Vagina (tissue), 2 donors: ENCODE results near the gene VWA3B. TPM values are rescaled to one million over a fixed set of nuclear protein-coding genes. Genes with fewer than 3 reads are reported as not detected.

Experiments used
- DNase-seq, 2 donors: peaks; one replicate each; pipeline ENCODE4 v3.0.0-alpha.2; 2017; ENCODE audit errors: extremely low spot score in 2 of 2
- H3K27ac ChIP-seq: fragments of 200-600 bp; sonication (generic); one replicate; pipeline ENCODE4 v1.5.1; 2019
- H3K27me3 ChIP-seq: fragments of 200-600 bp; sonication (generic); one replicate; pipeline ENCODE4 v1.5.1; 2019
- H3K36me3 ChIP-seq, 2 donors: fragments of 200-600 bp; sonication (generic); one replicate each; pipeline ENCODE4 v1.5.1; 2017 to 2019
- H3K4me1 ChIP-seq: fragments of 200-600 bp; sonication (generic); one replicate; pipeline ENCODE4 v1.5.1; 2019
- H3K4me3 ChIP-seq, 2 donors: fragments of 200-600 bp; sonication (generic); 1 replicate in 1 of 2; 2 replicates in 1 of 2; pipeline ENCODE4 v1.5.1; 2016 to 2019
- H3K9me3 ChIP-seq: fragments of 200-600 bp; sonication (generic); one replicate; pipeline ENCODE4 v1.5.1; 2019
- POLR2A ChIP-seq, 2 donors: fragments of 450-650 bp; IDR thresholded peaks; one replicate each; pipeline ENCODE4 v1.6.1; 2017; ENCODE audit warnings: antibody characterized with exemption in 2 of 2, mild to moderate bottlenecking in 2 of 2, moderate library complexity in 2 of 2
- POLR2AphosphoS5 ChIP-seq, 2 donors: sonication (generic); formaldehyde crosslinking; IDR thresholded peaks; one replicate each; pipeline ENCODE4 v1.9.0; 2017; ENCODE audit warnings: antibody characterized with exemption in 2 of 2, mild to moderate bottlenecking in 2 of 2, low read depth in 1 of 2; ENCODE audit not compliant: insufficient read depth in 1 of 2
- intact Hi-C: fragments of 100-400 bp; cut with DNase I; formaldehyde crosslinking; loops from one replicate; pipeline ENCODE4 v1.15.1; 2023
- total RNA-seq: library from RNA; depleted of rRNA; stranded (reverse); fragments of >200 nt; gene quantifications from one replicate; pipeline ENCODE4 v1.2.3, GENCODE V29; 2016
- TF ChIP-seq, protein P1 (sequence below), 3 experiments: fragments of 450-650 bp in 2 of 3; fragments of 200-600 bp in 1 of 3; sonication (generic) in 1 of 3; IDR thresholded peaks; one replicate each; pipeline ENCODE4 v1.5.1; 2017 to 2019; ENCODE audit warnings: antibody characterized with exemption in 3 of 3, mild to moderate bottlenecking in 2 of 3, moderate library complexity in 2 of 3

The VWA3B gene
- total RNA-seq, 1 donor from 2014 or later: not detected

- Histone ChIP-seq H3K27ac (no peak overlapping the region), H3K27me3 (no peaks in the 10 kb centered on the region), H3K4me3 (no peak overlapping the region), H3K36me3 (no peaks in the 10 kb centered on the region), H3K9me3 (no peaks in the 10 kb centered on the region), H3K4me1 (no peaks in the 10 kb centered on the region)
- TF ChIP-seq POLR2AphosphoS5 (IDR thresholded peaks at IDR 0.05; ENCODE audit: insufficient read depth in 1 of 2, low read depth in 1 of 2): no peak
- no peak for TF ChIP-seq POLR2A (IDR thresholded peaks at IDR 0.05)
- TF ChIP-seq, protein P1, sequence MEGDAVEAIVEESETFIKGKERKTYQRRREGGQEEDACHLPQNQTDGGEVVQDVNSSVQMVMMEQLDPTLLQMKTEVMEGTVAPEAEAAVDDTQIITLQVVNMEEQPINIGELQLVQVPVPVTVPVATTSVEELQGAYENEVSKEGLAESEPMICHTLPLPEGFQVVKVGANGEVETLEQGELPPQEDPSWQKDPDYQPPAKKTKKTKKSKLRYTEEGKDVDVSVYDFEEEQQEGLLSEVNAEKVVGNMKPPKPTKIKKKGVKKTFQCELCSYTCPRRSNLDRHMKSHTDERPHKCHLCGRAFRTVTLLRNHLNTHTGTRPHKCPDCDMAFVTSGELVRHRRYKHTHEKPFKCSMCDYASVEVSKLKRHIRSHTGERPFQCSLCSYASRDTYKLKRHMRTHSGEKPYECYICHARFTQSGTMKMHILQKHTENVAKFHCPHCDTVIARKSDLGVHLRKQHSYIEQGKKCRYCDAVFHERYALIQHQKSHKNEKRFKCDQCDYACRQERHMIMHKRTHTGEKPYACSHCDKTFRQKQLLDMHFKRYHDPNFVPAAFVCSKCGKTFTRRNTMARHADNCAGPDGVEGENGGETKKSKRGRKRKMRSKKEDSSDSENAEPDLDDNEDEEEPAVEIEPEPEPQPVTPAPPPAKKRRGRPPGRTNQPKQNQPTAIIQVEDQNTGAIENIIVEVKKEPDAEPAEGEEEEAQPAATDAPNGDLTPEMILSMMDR (IDR thresholded peaks at IDR 0.05): no peak
- intact Hi-C loops: no loop called here
- DNase-seq: no peak
These were observed 28.6 kb upstream of the VWA3B start for GRCh38 chr2:98058191-98058975.

DNA sequence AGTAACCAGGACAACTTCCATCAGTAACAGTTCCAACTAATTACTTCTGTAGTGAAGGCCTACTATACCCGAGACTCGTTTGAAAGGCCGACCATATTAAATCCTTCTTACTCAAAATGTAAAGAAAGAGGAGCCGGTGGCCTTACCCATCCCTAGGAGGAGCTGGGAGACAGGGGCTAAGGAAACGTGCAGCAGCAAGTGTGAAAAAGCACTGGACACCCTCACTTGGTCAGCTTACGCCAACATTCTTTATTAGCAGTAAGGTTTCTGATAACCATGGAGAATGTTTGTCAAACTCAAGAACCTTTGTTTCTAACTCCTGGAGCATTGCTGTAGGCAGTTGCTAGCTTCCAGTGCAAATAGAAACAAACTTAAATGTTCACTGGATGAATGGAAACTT is 26.7 kb upstream of the VWA3B start:
- no peaks in the 10 kb centered on the region for H3K27me3 ChIP-seq
- TF ChIP-seq POLR2A (IDR thresholded peaks at IDR 0.05) (no peak), POLR2AphosphoS5 (IDR thresholded peaks at IDR 0.05; ENCODE audit: insufficient read depth in 1 of 2, low read depth in 1 of 2) (no peak)
- TF ChIP-seq, protein P1 (IDR thresholded peaks at IDR 0.05): no peak
- no peaks in the 10 kb centered on the region for H3K9me3 ChIP-seq
- no peaks in the 10 kb centered on the region for H3K4me1 ChIP-seq
- H3K27ac ChIP-seq: no peak overlapping the region
- intact Hi-C loops: no loop called here
- no peak overlapping the region for H3K4me3 ChIP-seq
- H3K36me3 ChIP-seq: no peaks in the 10 kb centered on the region
- DNase-seq: peak in 1 of 2 donors; percentile 2

DNA sequence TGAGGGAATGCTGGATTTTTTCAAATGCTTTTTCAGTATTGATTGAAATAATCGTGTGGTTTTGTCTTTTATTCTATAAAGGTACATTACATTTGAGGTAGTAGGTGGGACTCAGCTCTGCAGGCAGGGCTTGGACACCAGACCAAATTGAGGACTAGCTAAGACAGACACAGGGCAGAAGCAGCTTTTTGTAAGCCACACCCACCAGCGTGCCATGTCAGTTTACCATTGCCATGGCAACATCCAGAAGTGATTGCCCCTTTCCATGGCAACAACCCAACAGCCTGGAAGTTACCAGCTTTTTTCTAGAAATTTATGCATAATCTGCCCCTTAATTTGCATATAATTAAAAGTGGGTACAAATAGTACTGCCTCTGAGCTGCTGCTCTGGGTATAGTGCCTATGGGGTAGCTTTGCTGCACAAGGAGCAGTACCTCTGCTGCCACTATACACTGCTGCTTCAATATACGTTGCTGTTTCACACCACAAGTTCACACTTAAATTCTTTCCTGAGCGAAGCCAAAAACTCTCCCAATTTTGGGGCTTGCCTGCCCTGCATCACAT is 23.6 kb upstream of the VWA3B start:
- TF ChIP-seq POLR2A (IDR thresholded peaks at IDR 0.05): no peak
- TF ChIP-seq, protein P1 (IDR thresholded peaks at IDR 0.05): no peak
- no peak for TF ChIP-seq POLR2AphosphoS5 (IDR thresholded peaks at IDR 0.05; ENCODE audit: insufficient read depth in 1 of 2, low read depth in 1 of 2)
- Histone ChIP-seq H3K27me3 (no peaks in the 10 kb centered on the region), H3K36me3 (no peaks in the 10 kb centered on the region), H3K4me3 (no peak overlapping the region), H3K27ac (no peak overlapping the region), H3K9me3 (no peaks in the 10 kb centered on the region), H3K4me1 (no peaks in the 10 kb centered on the region)
- intact Hi-C loops: no loop called here
- DNase-seq: no peak

GRCh38 chr2:98065808-98066207 is 21.2 kb upstream of the VWA3B start:
- no peaks in the 10 kb centered on the region for H3K27me3 ChIP-seq
- no peak overlapping the region for H3K27ac ChIP-seq
- TF ChIP-seq POLR2A (IDR thresholded peaks at IDR 0.05) (no peak), POLR2AphosphoS5 (IDR thresholded peaks at IDR 0.05; ENCODE audit: insufficient read depth in 1 of 2, low read depth in 1 of 2) (no peak)
- TF ChIP-seq, protein P1 (IDR thresholded peaks at IDR 0.05): no peak
- intact Hi-C loops: no loop called here
- H3K4me1 ChIP-seq: no peaks in the 10 kb centered on the region
- H3K36me3 ChIP-seq: no peaks in the 10 kb centered on the region
- peak in 1 of 2 donors; percentile 16 for DNase-seq
- no peaks in the 10 kb centered on the region for H3K9me3 ChIP-seq
- no peak overlapping the region for H3K4me3 ChIP-seq

DNA sequence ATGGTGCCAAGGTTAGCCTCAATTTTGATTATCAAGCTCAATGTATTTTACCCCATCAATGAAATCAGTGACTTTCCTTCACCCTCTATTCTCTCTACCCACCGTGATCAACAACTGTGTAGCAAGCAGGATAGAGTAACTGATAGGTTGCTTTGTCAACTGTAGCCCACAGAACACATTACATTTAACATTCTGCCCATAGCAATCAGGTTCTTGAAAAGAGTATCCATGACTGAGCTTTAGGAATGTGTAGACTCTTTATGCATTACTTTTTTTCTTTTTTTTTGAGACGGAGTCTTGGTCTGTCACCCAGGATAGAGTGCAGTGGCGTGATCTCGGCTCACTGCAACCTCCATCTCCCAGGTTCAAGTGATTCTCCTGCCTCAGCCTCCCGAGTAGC is 19.8 kb upstream of the VWA3B start:
- intact Hi-C loops: no loop called here
- Histone ChIP-seq H3K27me3 (no peaks in the 10 kb centered on the region), H3K9me3 (no peaks in the 10 kb centered on the region), H3K4me1 (no peaks in the 10 kb centered on the region), H3K4me3 (no peak overlapping the region), H3K27ac (no peak overlapping the region), H3K36me3 (no peaks in the 10 kb centered on the region)
- TF ChIP-seq, protein P1 (IDR thresholded peaks at IDR 0.05): no peak
- no peak for TF ChIP-seq POLR2A (IDR thresholded peaks at IDR 0.05)
- TF ChIP-seq POLR2AphosphoS5 (IDR thresholded peaks at IDR 0.05; ENCODE audit: insufficient read depth in 1 of 2, low read depth in 1 of 2): no peak
- DNase-seq: no peak
